IMR-90 (cell line): ENCODE measurements around the gene WNK1. TPM values are rescaled to one million over a fixed set of nuclear protein-coding genes. Genes with fewer than 3 reads are reported as not detected.

Experiments used
- ATAC-seq: fragments of 200-7000 bp; cut with Tn5 transposase; 2 replicates; pipeline ENCODE4 v1.9.1; 2020; ENCODE audit warnings: low read depth, mild to moderate bottlenecking, moderate library complexity
- BruUV-seq: library from RNA; stranded (reverse); fragments of 400-500 nt; replicated peaks from 2 replicates; lab custom pipeline; 2021; lab: Mats Ljungman, UMichigan
- CTCF ChIA-PET: fragments of 300-600 bp; formaldehyde crosslinking; extraction: SDS; loops from one replicate; lab custom pipeline; 2021; ENCODE audit warnings: antibody characterized with exemption; lab: Yijun Ruan, JAX
- POLR2A ChIA-PET: fragments of 300-600 bp; sonication (Branson Sonifier 250); formaldehyde crosslinking; loops from one replicate; lab custom pipeline; 2022; ENCODE audit warnings: antibody characterized with exemption; ENCODE audit not compliant: unreplicated experiment; lab: Charles Lee
- DNase-seq: peaks from one replicate; pipeline ENCODE4 v3.0.0; 2013
- H2AFZ ChIP-seq: replicated peaks from 2 replicates; pipeline ENCODE3; 2013; ENCODE audit warnings: low read length, mild to moderate bottlenecking; ENCODE audit not compliant: poor library complexity
- H2AK5ac ChIP-seq: 2 replicates; pipeline ENCODE4 v1.6.1; 2013; ENCODE audit warnings: low read depth, low read length, inconsistent platforms
- H2AK9ac ChIP-seq: replicated peaks from 2 replicates; pipeline ENCODE3; 2013; ENCODE audit warnings: mild to moderate bottlenecking, low read depth, low read length, moderate library complexity; ENCODE audit not compliant: poor library complexity
- H2BK120ac ChIP-seq: 2 replicates; pipeline ENCODE4 v1.6.1; 2013; ENCODE audit warnings: low read depth, low read length, inconsistent platforms
- H2BK15ac ChIP-seq: 3 replicates; pipeline ENCODE4 v1.6.1; 2013; ENCODE audit warnings: low read depth, low read length, inconsistent platforms
- H2BK20ac ChIP-seq: 2 replicates; pipeline ENCODE4 v1.6.1; 2013; ENCODE audit warnings: low read depth, mild to moderate bottlenecking, inconsistent platforms, low read length, moderate library complexity
- H2BK5ac ChIP-seq: 2 replicates; pipeline ENCODE4 v1.6.1; 2013; ENCODE audit warnings: mild to moderate bottlenecking, low read depth, low read length, inconsistent platforms; ENCODE audit not compliant: poor library complexity, severe bottlenecking
- H3K14ac ChIP-seq: replicated peaks from 2 replicates; pipeline ENCODE4 v1.6.1; 2013; ENCODE audit warnings: low read depth, low read length, inconsistent platforms
- H3K18ac ChIP-seq: 2 replicates; pipeline ENCODE4 v1.6.1; 2013; ENCODE audit warnings: low read depth, low read length, control low read depth
- H3K23ac ChIP-seq: 2 replicates; pipeline ENCODE4 v1.6.1; 2013; ENCODE audit warnings: low read depth, low read length, inconsistent platforms
- H3K27ac ChIP-seq: 2 replicates; pipeline ENCODE4 v1.5.1; 2013; ENCODE audit warnings: mild to moderate bottlenecking, control low read depth, low read length; ENCODE audit not compliant: insufficient read depth
- H3K27me3 ChIP-seq: 2 replicates; pipeline ENCODE4 v1.6.1; 2013; ENCODE audit warnings: low read length; ENCODE audit not compliant: control insufficient read depth, insufficient read depth
- H3K36me3 ChIP-seq: 2 replicates; pipeline ENCODE4 v1.6.1; 2013; ENCODE audit warnings: low read length, mixed read lengths; ENCODE audit not compliant: control insufficient read depth, insufficient read depth
- H3K4ac ChIP-seq: 2 replicates; pipeline ENCODE4 v1.6.1; 2013; ENCODE audit warnings: low read depth, low read length, inconsistent platforms
- H3K4me1 ChIP-seq: 2 replicates; pipeline ENCODE4 v1.6.1; 2013; ENCODE audit warnings: low read length, mixed read lengths; ENCODE audit not compliant: control insufficient read depth, insufficient read depth
- H3K4me2 ChIP-seq: 2 replicates; pipeline ENCODE4 v1.6.1; 2013; ENCODE audit warnings: low read depth, mild to moderate bottlenecking, control low read depth, low read length, moderate library complexity
- H3K4me3 ChIP-seq: 2 replicates; pipeline ENCODE4 v1.5.1; 2013; ENCODE audit warnings: low read depth, mild to moderate bottlenecking, control low read depth, low read length, moderate library complexity; ENCODE audit not compliant: insufficient read depth
- H3K56ac ChIP-seq: 2 replicates; pipeline ENCODE4 v1.6.1; 2013; ENCODE audit warnings: low read length, inconsistent platforms; ENCODE audit not compliant: insufficient read depth; ENCODE audit errors: extremely low read depth
- H3K79me1 ChIP-seq, 2 experiments: 2 replicates each; pipeline ENCODE4 v1.6.1; 2013; ENCODE audit warnings: low read length in 2 of 2, inconsistent platforms in 1 of 2, low read depth in 1 of 2
- H3K9ac ChIP-seq: 2 replicates; pipeline ENCODE4 v1.6.1; 2013; ENCODE audit warnings: low read depth, low read length, control low read depth
- H3K9me1 ChIP-seq: 2 replicates; pipeline ENCODE4 v1.6.1; 2013; ENCODE audit warnings: low read length, inconsistent platforms; ENCODE audit not compliant: insufficient read depth
- H3K9me3 ChIP-seq: 2 replicates; pipeline ENCODE4 v1.6.1; 2013; ENCODE audit warnings: low read length; ENCODE audit not compliant: control insufficient read depth, insufficient read depth
- H4K20me1 ChIP-seq: 2 replicates; pipeline ENCODE4 v1.6.1; 2013; ENCODE audit warnings: low read length, inconsistent platforms; ENCODE audit not compliant: insufficient read depth
- H4K5ac ChIP-seq: 2 replicates; pipeline ENCODE4 v1.6.1; 2013; ENCODE audit warnings: mild to moderate bottlenecking, low read depth, low read length, control low read depth
- H4K8ac ChIP-seq, 2 experiments: 2 replicates each; pipeline ENCODE4 v1.6.1; 2013; ENCODE audit warnings: low read depth in 2 of 2, low read length in 2 of 2, control low read depth in 1 of 2, inconsistent platforms in 1 of 2
- H4K91ac ChIP-seq: 2 replicates; pipeline ENCODE4 v1.6.1; 2013; ENCODE audit warnings: low read depth, low read length, inconsistent platforms; ENCODE audit not compliant: insufficient read depth
- BHLHE40 ChIP-seq: fragments of 150-350 bp; IDR thresholded peaks from 2 replicates; pipeline ENCODE4 v1.6.1; 2016; ENCODE audit warnings: mild to moderate bottlenecking, low read depth, low read length
- CEBPB ChIP-seq: IDR thresholded peaks from 2 replicates; pipeline ENCODE4 v1.6.1; 2012; ENCODE audit warnings: low read depth, low read length, improper control_type of control experiment
- CHD1 ChIP-seq: IDR thresholded peaks from 2 replicates; pipeline ENCODE4 v1.6.1; 2012; ENCODE audit warnings: low read depth, low read length, improper control_type of control experiment
- CTCF ChIP-seq: conservative IDR thresholded peaks from 2 replicates; pipeline ENCODE4 v1.5.1; 2012; ENCODE audit warnings: mild to moderate bottlenecking, low read depth, low read length, improper control_type of control experiment
- ELK1 ChIP-seq: fragments of 150-350 bp; IDR thresholded peaks from 2 replicates; pipeline ENCODE4 v1.6.1; 2016; ENCODE audit warnings: low read depth, mild to moderate bottlenecking, low read length, moderate library complexity, borderline replicate concordance
- FOS ChIP-seq: fragments of 150-350 bp; IDR thresholded peaks from 2 replicates; pipeline ENCODE4 v1.6.1; 2016; ENCODE audit warnings: low read depth, low read length
- MAFK ChIP-seq: IDR thresholded peaks from 2 replicates; pipeline ENCODE4 v1.6.1; 2012; ENCODE audit warnings: low read depth, low read length, improper control_type of control experiment
- MAZ ChIP-seq: IDR thresholded peaks from 2 replicates; pipeline ENCODE4 v1.6.1; 2012; ENCODE audit warnings: low read depth, mild to moderate bottlenecking, low read length, improper control_type of control experiment, moderate library complexity, borderline replicate concordance
- NFE2L2 ChIP-seq: fragments of 150-350 bp; IDR thresholded peaks from 2 replicates; pipeline ENCODE4 v1.6.1; 2016; ENCODE audit warnings: low read depth, mild to moderate bottlenecking, low read length
- POLR2A ChIP-seq: IDR thresholded peaks from 2 replicates; pipeline ENCODE4 v1.6.1; 2012; ENCODE audit warnings: mild to moderate bottlenecking, low read depth, low read length
- RAD21 ChIP-seq: IDR thresholded peaks from 2 replicates; pipeline ENCODE4 v1.6.1; 2012; ENCODE audit warnings: low read length, improper control_type of control experiment
- RCOR1 ChIP-seq: IDR thresholded peaks from 2 replicates; pipeline ENCODE4 v1.6.1; 2012; ENCODE audit warnings: mild to moderate bottlenecking, low read length, improper control_type of control experiment; ENCODE audit not compliant: insufficient replicate concordance
- RFX5 ChIP-seq: IDR thresholded peaks from 2 replicates; pipeline ENCODE4 v1.8.0; 2012; ENCODE audit warnings: low read depth, mild to moderate bottlenecking, low read length, moderate library complexity
- SMC3 ChIP-seq: fragments of 150-350 bp; IDR thresholded peaks from 2 replicates; pipeline ENCODE4 v1.6.1; 2016; ENCODE audit warnings: low read depth, mild to moderate bottlenecking, antibody characterized with exemption, low read length, moderate library complexity
- WGBS, 2 experiments: methylation state at CpG; one replicate each; pipeline versions ENCODE4 v1.1.5 to v1.1.7; 2013; ENCODE audit warnings: missing lambda C conversion rate in 2 of 2; ENCODE audit not compliant: insufficient read length in 1 of 2; ENCODE audit errors: extremely low coverage in 2 of 2; 5-methylcytosine and 5-hydroxymethylcytosine counted together
- dilution Hi-C: fragments of 300-500 bp; cut with HindIII; formaldehyde crosslinking; loops from one replicate; pipeline ENCODE4 v1.14.3; 2018; ENCODE audit warnings: low sequenced_read_pairs; ENCODE audit not compliant: unreplicated experiment
- in situ Hi-C: fragments of 300-500 bp; cut with MboI; formaldehyde crosslinking; loops from 3 replicates; pipeline ENCODE4 v1.14.3; 2019; ENCODE audit warnings: low sequenced_read_pairs, inconsistent platforms, mixed read lengths
- intact Hi-C: fragments of 100-400 bp; cut with micrococcal nuclease; formaldehyde crosslinking; loops from 2 replicates; pipeline ENCODE4 v1.10.0; 2022
- polyA plus RNA-seq, 3 experiments: library from polyadenylated mRNA; depleted of rRNA; stranded (reverse); fragments of >200 nt; gene quantifications; 2 replicates each; pipeline ENCODE4 v1.2.3, GENCODE V29; 2012; ENCODE audit warnings: low replicate concordance in 1 of 3
- total RNA-seq: library from RNA; depleted of rRNA; stranded (reverse); fragments of >200 nt; gene quantifications from 2 replicates; pipeline ENCODE4 v1.2.3, GENCODE V29; 2012

Gene WNK1
- total and polyA plus RNA-seq, 2 of the 4 experiments (the other 2 are of a cell fraction): 36.9 to 42.8 TPM

- Histone ChIP-seq H3K9me3 (no peaks in the 10 kb centered on the region), H3K23ac (no peak overlapping the region), H3K36me3 (no peaks in the 10 kb centered on the region), H4K5ac (no peak overlapping the region), H2BK5ac (no peak overlapping the region), H3K4me2 (no peak overlapping the region), H3K9ac (no peak overlapping the region), H3K79me1 (no peaks in the 10 kb centered on the region), H4K20me1 (no peaks in the 10 kb centered on the region), H2BK120ac (no peak overlapping the region), H3K18ac (no peak overlapping the region), H3K14ac (no peak overlapping the region), H4K8ac (no peak overlapping the region), H2AFZ (no peak overlapping the region), H3K9me1 (no peaks in the 10 kb centered on the region), H4K91ac (no peak overlapping the region), H3K27ac (no peak overlapping the region), H3K4ac (no peak overlapping the region), H3K56ac (no peak overlapping the region), H2AK5ac (no peak overlapping the region), H2AK9ac (no peak overlapping the region), H3K27me3 (peaks cover 1% of the 10 kb centered on the region), H2BK15ac (no peak overlapping the region), H2BK20ac (no peak overlapping the region), H3K4me3 (no peak overlapping the region), H3K4me1 (no peaks in the 10 kb centered on the region)
- intact Hi-C loops (loop anchor here (10.0 kb wide), 1 partner anchor 64 kb away; the partner anchor contains the start of gene NINJ2), in situ Hi-C loops (no loop called here), dilution Hi-C loops (no loop called here)
- DNase-seq: no peak
- BruUV-seq: no TSS peak
- WGBS, 2 experiments: no CpG with 5 or more reads among the region's 2 CpGs
- CTCF ChIA-PET: interaction anchor here (2.1 kb wide), 1 partner anchor 22 kb away, joined by 8 read pairs; no protein-coding TSS in a partner anchor
- TF ChIP-seq CTCF (no peak), RCOR1 (no peak), SMC3 (no peak), BHLHE40 (no peak), RAD21 (no peak), MAZ (no peak), NFE2L2 (no peak), FOS (no peak), CHD1 (no peak), RFX5 (no peak), CEBPB (no peak), ELK1 (no peak), MAFK (no peak), POLR2A (no peak)
- POLR2A ChIA-PET: interaction anchor here (0.6 kb wide), 1 partner anchor 8 kb away, joined by 4 read pairs; no protein-coding TSS in a partner anchor
- no peak for ATAC-seq
Measured at GRCh38 chr12:728781-729180, 23.6 kb upstream of the WNK1 start.
